ENCODE results near the gene HEXB. TPM values are rescaled to one million over a fixed set of nuclear protein-coding genes. Genes with fewer than 3 reads are reported as not detected.

HEXB gene
- total RNA-seq (2016; rRNA removed; fragmentation: Illumina TruSeq; extraction: Trizol) (43.7 and 100 TPM in 2 replicates), polyA plus RNA-seq (2011; rRNA removed) (83.0 and 104 TPM in 2 replicates), polyA minus RNA-seq (2011; rRNA and poly(A)+ RNA removed; ENCODE audit: low replicate concordance) (55.9 and 60.1 TPM in 2 replicates), Bru-seq, nascent RNA (percentile 54 among the genes with signal in this experiment), BruChase-seq, experiment 1, labeled RNA remaining after a 6-hour chase (percentile 60 among the genes with signal in this experiment), BruChase-seq, experiment 2, labeled RNA remaining after a 2-hour chase (percentile 51 among the genes with signal in this experiment)
- 17.8 and 19.0 TPM in 2 replicates for total RNA-seq (2016; cell fraction: cytosol; rRNA removed; fragmentation: Illumina TruSeq; extraction: Trizol; ENCODE audit: low read depth)
- total RNA-seq (2016; cell fraction: insoluble cytoplasmic fraction; rRNA removed; fragmentation: Illumina TruSeq; extraction: Trizol): 43.7 and 98.9 TPM in 2 replicates
- 29.3 and 30.7 TPM in 2 replicates for total RNA-seq (2016; cell fraction: membrane; rRNA removed; fragmentation: Illumina TruSeq; extraction: Trizol)
- total RNA-seq (2016; cell fraction: nucleus; rRNA removed; fragmentation: Illumina TruSeq; extraction: Trizol): 77.9 and 100 TPM in 2 replicates
- polyA plus RNA-seq (2011; cell fraction: cytosol; rRNA removed): 53.4 and 70.9 TPM in 2 replicates
- polyA plus RNA-seq (2011; cell fraction: nucleus; rRNA removed): 34.2 and 37.1 TPM in 2 replicates
- polyA plus RNA-seq (2012): 83.2 and 103 TPM in 2 replicates
- polyA plus RNA-seq (2016; cell fraction: cytosol; fragmentation: Illumina TruSeq; extraction: Trizol; ENCODE audit: low read depth): 13.9 and 17.9 TPM in 2 replicates
- 41.8 and 42.7 TPM in 2 replicates for polyA plus RNA-seq (2016; cell fraction: insoluble cytoplasmic fraction; fragmentation: Illumina TruSeq; extraction: Trizol; ENCODE audit: low read depth)
- polyA plus RNA-seq (2016; cell fraction: membrane; fragmentation: Illumina TruSeq; extraction: Trizol; ENCODE audit: low read depth): 23.1 and 23.4 TPM in 2 replicates
- 116 and 128 TPM in 2 replicates for polyA plus RNA-seq (2016; cell fraction: nucleus; fragmentation: Illumina TruSeq; extraction: Trizol; ENCODE audit: insufficient read depth, low read depth)
- polyA minus RNA-seq (2011; cell fraction: cytosol; rRNA and poly(A)+ RNA removed): 39.4 and 45.6 TPM in 2 replicates
- polyA minus RNA-seq (2011; cell fraction: nucleus; rRNA and poly(A)+ RNA removed): 36.4 and 36.8 TPM in 2 replicates
- long read RNA-seq, experiment 1, transcript HEXB-201 (14 exons, 1,901 nt): major isoform, 116 of 132 reads
- long read RNA-seq, experiment 1, partial matches to known transcripts: 7 of 132 reads
- long read RNA-seq, experiment 1, other reads (novel, unspliced or antisense): 6 of 132 reads
- long read RNA-seq, experiment 2, transcript HEXB-201 (14 exons, 1,901 nt): major isoform, 101 of 164 reads
- long read RNA-seq, experiment 2, partial matches to known transcripts: 40 of 164 reads
- long read RNA-seq, experiment 2, other reads (novel, unspliced or antisense): 18 of 164 reads

DNA sequence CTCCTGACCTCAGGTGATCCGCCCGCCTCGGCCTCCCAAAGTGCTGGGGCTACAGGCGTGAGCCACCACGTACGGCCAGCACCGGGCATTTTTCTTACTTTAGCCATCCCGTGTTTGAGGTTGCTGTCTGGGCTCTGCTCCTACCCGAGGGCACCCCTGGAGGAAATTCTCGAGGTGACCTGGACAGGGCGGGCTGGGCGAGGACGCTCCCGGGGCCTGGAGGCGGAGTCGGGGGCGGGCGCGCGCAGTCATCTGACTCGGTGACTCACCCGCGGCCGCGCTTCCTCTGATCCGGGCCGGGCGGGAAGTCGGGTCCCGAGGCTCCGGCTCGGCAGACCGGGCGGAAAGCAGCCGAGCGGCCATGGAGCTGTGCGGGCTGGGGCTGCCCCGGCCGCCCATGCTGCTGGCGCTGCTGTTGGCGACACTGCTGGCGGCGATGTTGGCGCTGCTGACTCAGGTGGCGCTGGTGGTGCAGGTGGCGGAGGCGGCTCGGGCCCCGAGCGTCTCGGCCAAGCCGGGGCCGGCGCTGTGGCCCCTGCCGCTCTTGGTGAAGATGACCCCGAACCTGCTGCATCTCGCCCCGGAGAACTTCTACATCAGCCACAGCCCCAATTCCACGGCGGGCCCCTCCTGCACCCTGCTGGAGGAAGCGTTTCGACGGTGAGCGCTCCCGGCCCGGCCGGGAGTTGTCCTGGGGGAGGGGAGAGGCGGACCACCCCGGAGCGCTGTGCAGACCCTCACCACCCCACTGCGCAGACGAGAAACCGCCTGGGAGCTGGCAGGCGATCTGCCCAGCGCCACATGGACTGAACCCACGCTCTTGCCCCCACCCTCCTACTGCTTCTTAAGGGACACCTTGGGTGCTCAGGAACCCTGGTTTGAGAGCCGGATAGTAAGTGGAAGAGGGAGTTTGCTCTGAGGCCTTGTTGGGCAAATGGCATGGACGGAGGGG, at the start of gene HEXB:
Gene HEXB, plus strand, starts transcription at position 334 of the 952 bp plus-strand sequence. Its CDS starts 28 bp downstream, at position 362.
- peaks cover 27% of the 10 kb centered on the region for H3K4me1 ChIP-seq (ENCODE audit: insufficient read depth, low read length)
- POLR2A ChIA-PET: interaction anchor here (0.7 to 1.5 kb wide), 4 partner anchors 11 to 44 kb away, joined by 3 to 6 read pairs (median 3); partner anchors contain the start of gene ENC1
- DNase-seq (ENCODE audit: low spot score) (peak; percentile 73), FAIRE-seq (no peak), ATAC-seq (peak; percentile 93)
- no peaks in the 10 kb centered on the region for H4K20me1 ChIP-seq (ENCODE audit: insufficient read depth, low read length)
- peak within 1 kb of the TSS; percentile 84 to 92 (median 88) for H3K4me3 ChIP-seq (replicated peaks in 1 of 3; ENCODE audit: insufficient read depth in 1 of 3, low read depth in 2 of 3, low read length in 3 of 3)
- H3K79me2 ChIP-seq (ENCODE audit: insufficient read depth, low read length): peaks cover 3% of the 10 kb centered on the region
- BruUV-seq (replicated peaks): no TSS peak
- peaks cover 2 to 6% of the 10 kb centered on the region in 2 experiments; a peak in 1 of 5 replicates for H3K36me3 ChIP-seq (replicated peaks in 1 of 2; ENCODE audit: control insufficient read depth in 1 of 2, insufficient read depth in 2 of 2, low read length in 2 of 2)
- H3K27me3 ChIP-seq (ENCODE audit: control insufficient read depth in 1 of 2, insufficient read depth in 2 of 2, low read length in 2 of 2): no peaks in the 10 kb centered on the region
- in situ Hi-C loops (cut with HindIII; ENCODE audit: extremely low pct_ligation_motif_present, low pct_unique_long_range_greater_than_20kb): loop anchor here (25.0 kb wide), 1 partner anchor 827 kb away; the partner anchor contains the start of genes CERT1 and POLK
- no peak within 1 kb of the TSS for H2AFZ ChIP-seq (ENCODE audit: low read length)
- H3K27ac ChIP-seq (ENCODE audit: extremely low read length, insufficient read depth, low read length): peak within 1 kb of the TSS; percentile 67
- WGBS (ENCODE audit: low lambda C conversion rate): 2% methylated on average over 42 of the region's 78 CpGs
- H3K9me3 ChIP-seq (ENCODE audit: low read length): no peaks in the 10 kb centered on the region
- CTCF ChIA-PET (ENCODE audit: low intra/inter-chr PET ratio, low total read pairs): no interaction called here
- peak within 1 kb of the TSS; percentile 89 for H3K4me2 ChIP-seq (ENCODE audit: low read depth, low read length)
- intact Hi-C loops (cut with micrococcal nuclease; ENCODE audit: unreplicated experiment): no loop called here
- peak within 1 kb of the TSS; percentile 81 for H3K9ac ChIP-seq (ENCODE audit: insufficient read depth, low read depth, low read length)
- TF ChIP-seq RARG (CRISPR knock-in tag; IDR thresholded peaks at IDR 0.05; ENCODE audit: low read depth) (0 out of 2 replicates have a peak, but pooled peaks have one; percentile 58), JDP2 (CRISPR knock-in tag; IDR thresholded peaks at IDR 0.05; ENCODE audit: borderline replicate concordance) (no peak), ZNF451 (CRISPR knock-in tag; IDR thresholded peaks at IDR 0.05) (peak; percentile 66; the same call in 1 of the 2 replicates), PREB (CRISPR knock-in tag; IDR thresholded peaks at IDR 0.05) (no peak), THAP11 (CRISPR knock-in tag; IDR thresholded peaks at IDR 0.05) (peak; percentile 62), HOXA7 (CRISPR knock-in tag; IDR thresholded peaks at IDR 0.05) (no peak), MED1 (CRISPR knock-in tag; IDR thresholded peaks at IDR 0.05) (peak; percentile 73), ZNF709 (CRISPR knock-in tag; IDR thresholded peaks at IDR 0.05) (no peak), ZNF333 (CRISPR knock-in tag; IDR thresholded peaks at IDR 0.05; ENCODE audit: borderline replicate concordance) (no peak), ZNF274 (CRISPR knock-in tag; IDR thresholded peaks at IDR 0.05) (peak; percentile 47; the same call in 1 of the 2 replicates), MED13 (CRISPR knock-in tag; IDR thresholded peaks at IDR 0.05) (no peak)
- TF ChIP-seq, protein P1, sequence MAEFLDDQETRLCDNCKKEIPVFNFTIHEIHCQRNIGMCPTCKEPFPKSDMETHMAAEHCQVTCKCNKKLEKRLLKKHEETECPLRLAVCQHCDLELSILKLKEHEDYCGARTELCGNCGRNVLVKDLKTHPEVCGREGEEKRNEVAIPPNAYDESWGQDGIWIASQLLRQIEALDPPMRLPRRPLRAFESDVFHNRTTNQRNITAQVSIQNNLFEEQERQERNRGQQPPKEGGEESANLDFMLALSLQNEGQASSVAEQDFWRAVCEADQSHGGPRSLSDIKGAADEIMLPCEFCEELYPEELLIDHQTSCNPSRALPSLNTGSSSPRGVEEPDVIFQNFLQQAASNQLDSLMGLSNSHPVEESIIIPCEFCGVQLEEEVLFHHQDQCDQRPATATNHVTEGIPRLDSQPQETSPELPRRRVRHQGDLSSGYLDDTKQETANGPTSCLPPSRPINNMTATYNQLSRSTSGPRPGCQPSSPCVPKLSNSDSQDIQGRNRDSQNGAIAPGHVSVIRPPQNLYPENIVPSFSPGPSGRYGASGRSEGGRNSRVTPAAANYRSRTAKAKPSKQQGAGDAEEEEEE (CRISPR knock-in tag; IDR thresholded peaks at IDR 0.05; ENCODE audit: borderline replicate concordance): no peak
- TF ChIP-seq, protein P2, sequence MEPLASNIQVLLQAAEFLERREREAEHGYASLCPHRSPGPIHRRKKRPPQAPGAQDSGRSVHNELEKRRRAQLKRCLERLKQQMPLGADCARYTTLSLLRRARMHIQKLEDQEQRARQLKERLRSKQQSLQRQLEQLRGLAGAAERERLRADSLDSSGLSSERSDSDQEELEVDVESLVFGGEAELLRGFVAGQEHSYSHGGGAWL (CRISPR knock-in tag; IDR thresholded peaks at IDR 0.05): peak; percentile 71

Measured in HepG2 (cell line).